Breast epithelium (tissue), 3 donors: ENCODE results near the gene MAPK1.

Experiments used
- CTCF ChIP-seq, 3 donors: fragments of 450-650 bp; IDR thresholded peaks; one replicate each; pipeline ENCODE4 v1.5.1; 2016 to 2017; ENCODE audit warnings: antibody characterized with exemption in 3 of 3, mild to moderate bottlenecking in 3 of 3, moderate library complexity in 3 of 3
- POLR2A ChIP-seq: fragments of 450-650 bp; IDR thresholded peaks from one replicate; pipeline ENCODE4 v1.6.1; 2016; ENCODE audit warnings: antibody characterized with exemption, mild to moderate bottlenecking, moderate library complexity
- POLR2AphosphoS5 ChIP-seq, 3 donors: sonication (generic); formaldehyde crosslinking; IDR thresholded peaks; one replicate each; pipeline ENCODE4 v1.6.1; 2017; ENCODE audit warnings: antibody characterized with exemption in 3 of 3

- TF ChIP-seq CTCF (IDR thresholded peaks at IDR 0.05), result no peak
- no peak for TF ChIP-seq POLR2A
- TF ChIP-seq POLR2AphosphoS5 (IDR thresholded peaks at IDR 0.05), result no peak
Observed at GRCh38 chr22:21811982-21812381, 55.5 kb downstream of the MAPK1 start.
